Stromal cell of bone marrow (primary cell): ENCODE data around the gene HNRNPUL2.

Source experiments
- DNase-seq: peaks from one replicate; pipeline ENCODE4 v3.0.0-alpha.2; 2012; ENCODE audit warnings: low read depth

Gene HNRNPUL2

DNA sequence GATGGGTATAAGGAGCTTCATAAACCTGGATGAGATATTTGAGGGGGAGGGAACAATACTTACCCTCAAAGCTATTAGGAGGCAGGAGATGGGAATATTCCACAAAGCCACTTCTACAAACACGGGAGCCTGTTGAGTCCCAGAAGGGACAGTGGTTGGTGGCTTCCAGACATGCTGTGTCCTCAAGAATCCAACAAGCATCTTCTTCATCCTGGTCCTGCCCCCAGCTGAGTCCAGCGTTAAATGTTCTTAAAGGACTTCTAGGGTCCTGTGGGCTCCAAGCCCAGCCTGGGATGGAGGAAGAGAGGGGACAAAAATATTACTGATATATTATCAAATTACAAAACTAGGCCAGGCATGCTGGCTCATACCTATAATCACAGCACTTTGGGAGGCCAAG, 59.8 kb downstream of the HNRNPUL2 start:
- DNase-seq: no peak

DNA sequence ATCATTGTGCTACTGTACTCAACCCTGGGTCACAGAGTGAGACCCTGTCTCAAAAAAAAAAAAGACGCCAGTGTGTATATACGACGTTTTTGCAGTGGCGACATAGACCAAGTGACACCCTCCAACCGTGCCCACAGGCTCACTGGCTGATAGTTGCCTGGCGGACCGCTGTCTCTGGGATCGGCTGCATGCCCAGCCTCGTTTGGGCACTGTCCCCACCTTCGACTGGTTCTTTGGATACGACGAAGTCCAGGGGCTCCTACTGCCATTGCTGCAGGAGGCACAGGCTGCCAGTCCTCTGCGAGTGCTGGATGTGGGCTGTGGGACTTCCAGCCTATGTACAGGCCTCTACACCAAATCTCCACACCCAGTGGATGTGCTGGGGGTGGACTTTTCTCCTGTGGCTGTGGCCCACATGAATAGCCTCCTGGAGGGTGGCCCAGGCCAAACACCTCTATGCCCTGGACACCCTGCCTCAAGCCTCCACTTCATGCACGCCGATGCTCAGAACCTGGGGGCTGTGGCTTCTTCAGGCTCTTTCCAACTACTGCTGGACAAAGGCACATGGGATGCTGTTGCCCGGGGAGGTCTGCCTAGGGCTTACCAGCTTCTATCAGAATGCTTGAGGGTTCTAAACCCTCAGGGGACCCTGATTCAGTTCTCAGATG, 60.9 kb downstream of the HNRNPUL2 start:
- DNase-seq: no peak

DNA sequence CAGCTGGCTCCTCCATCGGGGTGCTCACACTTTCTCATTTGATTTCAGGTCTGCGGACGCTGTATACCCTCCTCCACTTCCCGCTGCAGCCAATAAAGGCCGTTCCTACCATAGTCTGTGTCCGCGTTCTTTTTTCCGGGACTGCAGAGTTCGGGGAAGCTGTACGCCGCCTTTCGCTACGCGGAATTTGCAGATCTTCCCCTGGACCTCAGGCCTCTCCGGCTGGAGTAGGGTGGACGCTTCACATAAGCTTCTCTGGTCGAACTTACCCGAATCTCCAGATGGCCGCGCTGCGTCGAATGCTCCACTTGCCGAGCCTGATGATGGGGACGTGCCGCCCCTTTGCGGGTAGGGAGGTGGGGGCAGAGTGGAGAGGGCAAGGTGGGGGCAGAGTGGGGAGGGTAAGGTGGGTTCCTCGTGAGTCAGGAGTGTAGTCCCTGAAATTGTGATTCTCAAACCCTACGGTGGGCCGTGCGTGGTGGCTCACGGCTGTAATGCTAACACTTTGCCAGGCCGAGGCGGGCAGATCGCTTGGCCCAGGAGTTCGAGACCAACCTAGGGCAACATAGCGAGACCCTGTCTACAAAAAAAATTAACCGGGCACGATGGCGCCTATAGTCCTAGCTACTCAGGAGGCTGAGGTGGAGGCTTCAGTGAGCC, 61.5 kb downstream of the HNRNPUL2 start:
- peak; percentile 31 for DNase-seq

DNA sequence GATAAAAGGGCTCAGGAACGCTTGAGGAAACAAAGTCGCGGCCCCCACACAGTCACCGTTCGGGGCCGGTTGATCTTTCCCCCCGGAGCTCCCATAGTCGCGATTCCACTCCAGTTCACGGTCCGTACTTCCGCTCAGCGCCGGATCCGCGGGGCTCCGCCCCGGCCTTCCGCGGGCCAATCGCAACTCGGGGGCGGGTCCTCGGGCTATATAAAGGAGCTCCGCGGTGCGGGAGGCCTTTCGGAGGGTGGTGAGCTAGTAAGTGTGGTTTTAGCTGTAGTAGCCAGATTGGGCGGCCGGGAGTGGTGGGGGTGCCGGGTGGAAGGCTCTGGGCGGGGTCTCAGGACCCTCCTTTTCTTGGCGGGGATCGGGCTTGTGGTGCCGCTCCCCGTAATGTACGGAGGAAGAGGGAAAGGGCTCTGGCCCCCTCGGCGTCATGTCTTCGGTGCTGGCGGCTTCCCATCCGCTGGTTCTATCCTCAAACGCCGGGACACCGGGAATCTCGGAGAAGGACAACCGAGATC, 62.1 kb downstream of the HNRNPUL2 start, which contains the start of the genes C11orf98 and CSKMT:
TSS of gene C11orf98 (minus strand) at position 136 of the 524 bp plus-strand sequence. CDS start at position 95, 41 bp downstream.
TSS of gene CSKMT (plus strand) at position 238 of the 524 bp plus-strand sequence. CDS start 568 bp downstream, outside the sequence.
- DNase-seq: peak; percentile 85

DNA sequence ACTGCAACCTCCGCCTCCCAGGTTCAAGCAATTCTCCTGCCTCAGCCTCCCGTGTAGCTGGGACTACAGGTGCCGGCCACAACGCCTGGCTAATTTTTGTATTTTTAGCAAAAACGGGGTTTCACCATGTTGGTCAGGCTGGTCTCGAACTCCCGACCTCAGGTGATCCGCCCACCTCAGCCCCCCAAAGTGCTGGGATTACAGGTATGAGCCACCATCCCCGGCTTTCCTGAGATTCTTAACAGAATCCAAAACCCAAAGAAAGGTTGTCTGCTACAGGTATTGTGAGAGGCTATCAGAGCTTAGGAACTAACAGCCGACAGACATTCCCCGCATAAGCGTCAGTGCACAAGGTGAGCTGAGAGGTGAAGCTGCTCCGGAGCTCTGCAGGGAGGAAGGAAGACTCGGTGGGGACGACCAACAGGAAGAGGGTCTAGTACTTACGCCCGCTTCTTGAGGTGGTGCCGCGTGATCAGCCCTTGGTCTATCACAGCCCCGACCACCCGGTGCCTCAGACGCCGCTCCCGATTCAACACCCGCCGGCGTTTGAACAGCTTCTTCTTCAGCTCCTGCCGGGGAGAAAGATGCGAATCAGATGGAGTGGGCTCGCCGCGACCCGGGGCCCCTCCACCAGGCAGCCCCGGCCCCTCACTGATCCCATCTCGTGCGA, 62.7 kb downstream of the HNRNPUL2 start:
- DNase-seq: no peak
